GM19463 (cell line): ENCODE data around the gene ANKRD11.
"Not testable (repeated sequence)": the region's sequence is repeated elsewhere in the genome, so short reads cannot be mapped to it uniquely, and the experiment has no call there.

Source experiments
- ATAC-seq: cut with Tn5 transposase; IDR thresholded peaks from one replicate; pipeline ENCODE4 v1.9.1; 2021; ENCODE audit warnings: mild to moderate bottlenecking, moderate library complexity; ENCODE audit not compliant: unreplicated experiment

The ANKRD11 gene

GRCh38 chr16:89318871-89319630, 171.3 kb downstream of the ANKRD11 start:
- ATAC-seq, result no peak

DNA sequence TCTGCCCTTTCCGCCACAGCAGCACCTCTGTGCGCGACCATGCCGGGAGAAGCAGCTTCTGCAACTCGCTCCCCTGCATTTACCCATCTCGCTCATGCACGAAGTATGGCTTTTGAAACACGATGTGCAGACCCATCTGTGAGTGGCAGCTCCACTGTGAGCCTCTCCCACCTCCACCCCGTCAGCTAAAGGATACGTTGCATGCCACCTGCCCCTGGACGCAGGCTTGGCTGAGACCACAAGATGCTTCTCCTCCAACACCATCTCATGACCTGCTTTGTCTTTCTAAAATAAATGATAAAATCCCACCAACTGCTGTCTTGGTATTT, 172.0 kb downstream of the ANKRD11 start:
- ATAC-seq, result no peak

GRCh38 chr16:89317729-89318429, 172.5 kb downstream of the ANKRD11 start:
- no peak for ATAC-seq

GRCh38 chr16:89317101-89317671, 173.2 kb downstream of the ANKRD11 start:
- ATAC-seq, result no peak

GRCh38 chr16:89316701-89317100, 173.7 kb downstream of the ANKRD11 start:
- ATAC-seq, result no peak

- ATAC-seq, result no peak
Observed at GRCh38 chr16:89315791-89316581, 174.4 kb downstream of the ANKRD11 start.

GRCh38 chr16:89315271-89315670, 175.1 kb downstream of the ANKRD11 start:
- ATAC-seq, result no peak

DNA sequence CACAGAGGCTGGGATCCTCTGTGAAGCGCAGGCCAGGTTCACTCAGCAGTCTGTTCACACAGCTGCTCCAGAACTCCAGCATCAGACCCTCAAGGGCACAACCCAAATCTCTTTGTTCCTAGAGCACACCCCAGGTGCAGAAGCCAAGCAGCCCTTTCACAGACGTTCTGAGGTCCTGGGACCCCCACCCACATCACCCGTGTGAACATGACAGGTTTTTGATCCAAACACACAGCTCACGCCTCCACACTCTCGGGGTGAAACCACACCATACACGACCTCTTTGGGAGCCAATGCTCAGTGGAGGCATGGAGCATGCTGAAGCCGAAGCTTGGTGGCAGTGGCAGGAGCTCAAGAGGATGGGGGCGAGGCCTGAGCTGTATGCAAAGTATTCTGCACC, 175.5 kb downstream of the ANKRD11 start:
- ATAC-seq, result no peak

DNA sequence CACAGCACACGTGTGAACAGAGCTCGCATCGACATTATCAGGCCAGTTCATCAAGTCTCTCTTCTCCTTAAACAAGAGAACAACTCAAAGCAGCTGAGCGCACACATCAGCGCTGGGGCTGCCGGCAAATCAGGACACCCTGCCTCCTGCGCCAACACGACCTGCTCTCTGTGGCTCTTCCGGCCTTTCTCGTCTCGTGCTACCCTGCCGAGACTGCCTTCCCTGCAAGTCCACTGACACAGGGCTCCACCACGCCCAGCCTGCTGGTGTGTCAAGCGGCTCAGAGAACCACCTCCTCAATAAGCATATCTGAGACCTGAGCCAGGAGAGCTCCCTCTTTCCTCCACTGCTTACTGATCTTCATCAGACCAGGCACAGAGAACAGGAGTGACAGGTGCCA, 176.0 kb downstream of the ANKRD11 start:
- no peak for ATAC-seq

GRCh38 chr16:89313583-89313982, 176.8 kb downstream of the ANKRD11 start:
- ATAC-seq, result no peak

DNA sequence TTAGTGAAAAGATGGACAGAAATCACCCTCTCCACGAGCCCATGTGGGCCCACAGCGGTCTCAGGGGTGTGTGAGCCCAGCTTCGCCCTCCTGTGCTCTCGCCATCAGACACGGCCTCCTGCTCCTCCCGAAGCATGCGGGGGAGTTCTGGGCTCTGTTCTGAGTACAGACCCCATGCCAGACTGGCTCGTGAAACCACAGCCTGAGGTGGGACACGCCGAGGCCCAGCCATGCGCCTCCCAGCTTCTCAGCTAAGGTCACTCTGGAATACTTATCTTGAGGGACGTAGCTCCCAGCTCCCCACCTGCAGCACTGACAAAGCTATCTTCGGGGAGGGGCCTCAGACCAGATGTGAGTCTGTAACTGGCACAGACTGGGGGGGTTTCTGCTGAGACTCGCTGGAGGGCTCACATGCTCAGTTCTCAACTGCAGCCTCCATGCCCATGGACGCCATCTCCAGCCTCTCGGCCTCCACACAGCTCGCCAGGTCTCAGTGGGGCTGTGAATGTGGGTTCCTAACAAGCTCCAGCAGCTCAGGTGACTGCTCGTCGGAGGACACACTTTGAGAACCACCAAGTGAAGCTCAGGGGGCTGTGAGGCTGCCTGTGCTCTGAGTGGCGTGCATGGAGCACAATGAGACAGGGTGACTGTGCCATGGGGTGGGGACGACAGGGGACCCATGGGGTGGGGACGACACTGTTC, 177.6 kb downstream of the ANKRD11 start:
- no peak for ATAC-seq

DNA sequence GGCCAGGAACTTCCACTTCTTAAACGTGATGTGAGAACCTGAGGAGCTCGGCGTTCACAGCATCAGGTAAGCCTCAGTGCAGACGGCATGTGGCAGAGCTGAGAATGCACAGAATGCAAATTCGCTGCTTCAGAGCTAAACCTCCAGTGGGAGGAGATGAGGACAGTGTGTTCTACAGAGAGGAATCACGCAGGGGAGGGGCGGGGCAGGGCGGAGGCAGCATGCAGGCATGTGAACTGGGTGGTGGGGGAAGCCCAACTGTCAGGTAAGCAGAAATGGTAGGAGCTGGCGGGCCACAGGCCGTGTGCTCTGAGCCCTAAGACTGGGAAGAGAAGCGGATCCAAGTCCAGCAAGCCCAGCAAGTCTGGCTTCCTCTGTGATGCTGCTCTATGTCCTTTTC, 178.2 kb downstream of the ANKRD11 start:
- no peak for ATAC-seq

DNA sequence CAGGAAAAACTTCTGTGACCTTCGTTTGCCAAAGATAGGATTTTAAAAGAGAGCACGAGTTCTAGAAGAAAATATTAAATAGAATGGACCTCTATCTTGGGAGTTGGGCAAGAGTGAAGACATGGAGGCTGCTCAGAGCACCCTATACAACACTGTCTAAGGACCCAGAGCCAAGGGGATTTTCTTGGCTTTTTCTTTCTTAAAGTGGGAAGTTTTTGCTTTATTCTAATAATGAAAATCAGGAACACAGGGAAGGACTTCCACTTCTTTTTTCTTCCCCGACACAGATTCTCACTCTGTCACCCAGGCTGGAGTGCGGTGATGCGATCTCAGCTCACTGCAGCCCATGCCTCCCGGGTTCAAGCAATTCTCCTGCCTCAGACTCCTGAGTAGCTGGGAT, 178.7 kb downstream of the ANKRD11 start:
- ATAC-seq, result no peak

DNA sequence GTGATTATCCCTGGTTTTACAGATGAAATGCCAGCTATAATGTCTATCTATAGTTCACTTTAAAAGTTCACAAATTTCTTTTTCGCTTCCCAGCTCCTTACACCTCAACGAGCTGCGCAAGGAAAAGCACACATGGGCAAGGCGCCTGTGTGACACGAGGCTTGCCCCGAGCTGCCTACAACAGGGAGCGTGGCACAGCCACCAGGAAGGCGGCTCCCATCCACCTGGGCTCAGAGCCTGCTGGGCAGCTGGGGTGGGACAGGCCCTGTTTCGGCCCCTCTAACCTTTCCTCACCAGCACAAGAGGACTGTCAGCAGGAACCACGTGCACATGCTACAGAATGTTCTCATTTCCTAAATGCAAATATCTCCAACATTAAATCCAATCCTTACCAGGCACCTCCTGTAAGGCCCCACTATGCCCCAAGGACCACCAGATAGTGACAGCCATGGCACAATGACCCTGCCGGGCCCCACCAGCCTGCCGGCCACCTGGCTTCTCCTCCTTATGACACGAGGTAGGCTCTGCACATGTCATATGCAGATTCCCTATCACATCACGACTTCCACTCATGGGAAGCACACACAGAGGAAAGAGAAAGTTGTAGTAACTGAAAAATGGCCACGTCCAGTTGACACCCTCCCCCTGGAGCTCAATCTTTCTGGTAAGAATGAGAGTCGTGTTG, 180.8 kb downstream of the ANKRD11 start:
- no peak for ATAC-seq

- ATAC-seq, result no peak
Observed at GRCh38 chr16:89308391-89309333, 181.7 kb downstream of the ANKRD11 start.

- no peak for ATAC-seq
Observed at GRCh38 chr16:89307421-89307805, 182.9 kb downstream of the ANKRD11 start.

DNA sequence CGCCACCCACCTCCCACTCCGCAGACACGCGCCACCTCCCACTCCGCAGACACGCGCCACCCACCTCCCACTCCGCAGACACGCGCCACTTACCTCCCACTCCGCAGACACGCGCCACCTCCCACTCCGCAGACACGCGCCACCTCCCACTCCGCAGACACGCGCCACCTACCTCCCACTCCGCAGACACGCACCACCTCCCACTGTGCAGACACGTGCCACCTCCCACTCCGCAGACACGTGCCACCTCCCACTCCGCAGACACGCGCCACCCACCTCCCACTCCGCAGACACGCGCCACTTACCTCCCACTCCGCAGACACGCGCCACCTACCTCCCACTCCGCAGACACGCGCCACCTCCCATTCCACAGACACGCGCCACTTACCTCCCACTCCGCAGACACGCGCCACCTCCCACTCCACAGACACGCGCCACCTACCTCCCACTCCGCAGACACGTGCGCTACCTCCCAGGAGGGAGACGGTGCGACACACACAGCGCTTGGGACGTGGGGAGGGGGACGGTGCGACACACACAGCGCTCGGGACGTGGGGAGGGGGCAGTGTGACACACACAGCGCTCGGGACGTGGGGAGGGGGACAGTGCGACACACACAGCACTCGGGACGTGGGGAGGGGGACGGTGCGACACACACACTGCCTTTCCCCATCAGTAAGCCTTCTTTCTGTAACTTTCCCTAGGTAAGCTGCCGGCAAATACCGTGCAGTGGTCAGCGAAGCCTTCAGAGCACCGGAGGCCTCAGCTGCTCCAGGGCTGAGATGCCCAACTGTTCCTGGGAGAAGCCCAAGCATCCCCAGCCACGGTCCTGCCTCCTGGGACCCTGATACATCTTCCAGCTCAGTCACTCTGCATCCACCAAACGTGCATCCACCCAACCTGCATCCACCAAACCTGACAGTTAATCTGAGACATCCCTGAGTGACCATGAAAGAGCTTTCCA, 183.6 kb downstream of the ANKRD11 start:
- not testable (repeated sequence) for ATAC-seq
